WI38 (cell line): ENCODE measurements around the gene DPH2.

Experiments used
- H3K4me3 ChIP-seq: 2 replicates; pipeline ENCODE4 v1.5.1; 2011; ENCODE audit warnings: low read depth, mild to moderate bottlenecking, control low read depth, low read length
- TF ChIP-seq, protein P1 (sequence below): IDR thresholded peaks from 2 replicates; pipeline ENCODE4 v1.5.1; 2012; ENCODE audit warnings: low read depth, mild to moderate bottlenecking, control low read depth, low read length

Gene DPH2

DNA sequence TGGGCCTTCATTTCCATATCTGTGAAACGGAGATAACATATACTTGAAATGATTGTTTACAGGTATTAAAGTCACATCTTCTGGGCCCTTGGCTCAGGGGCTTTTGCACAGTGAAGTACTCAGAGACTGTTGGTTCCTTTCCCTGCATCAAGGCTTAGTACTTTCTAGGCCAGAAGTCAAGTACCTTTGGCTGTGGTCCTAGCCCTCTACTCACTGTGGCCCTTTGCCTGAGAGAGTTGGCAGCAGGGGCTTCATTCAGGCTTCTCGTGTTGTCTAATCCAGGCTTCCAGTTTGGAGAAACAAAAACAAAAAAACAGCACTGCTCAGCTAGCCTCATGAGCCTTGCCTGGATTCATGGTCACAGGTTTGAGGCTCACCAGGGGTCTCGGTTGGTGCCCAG is 8.1 kb upstream of the DPH2 start:
- H3K4me3 ChIP-seq = no peak overlapping the region
- TF ChIP-seq, protein P1, sequence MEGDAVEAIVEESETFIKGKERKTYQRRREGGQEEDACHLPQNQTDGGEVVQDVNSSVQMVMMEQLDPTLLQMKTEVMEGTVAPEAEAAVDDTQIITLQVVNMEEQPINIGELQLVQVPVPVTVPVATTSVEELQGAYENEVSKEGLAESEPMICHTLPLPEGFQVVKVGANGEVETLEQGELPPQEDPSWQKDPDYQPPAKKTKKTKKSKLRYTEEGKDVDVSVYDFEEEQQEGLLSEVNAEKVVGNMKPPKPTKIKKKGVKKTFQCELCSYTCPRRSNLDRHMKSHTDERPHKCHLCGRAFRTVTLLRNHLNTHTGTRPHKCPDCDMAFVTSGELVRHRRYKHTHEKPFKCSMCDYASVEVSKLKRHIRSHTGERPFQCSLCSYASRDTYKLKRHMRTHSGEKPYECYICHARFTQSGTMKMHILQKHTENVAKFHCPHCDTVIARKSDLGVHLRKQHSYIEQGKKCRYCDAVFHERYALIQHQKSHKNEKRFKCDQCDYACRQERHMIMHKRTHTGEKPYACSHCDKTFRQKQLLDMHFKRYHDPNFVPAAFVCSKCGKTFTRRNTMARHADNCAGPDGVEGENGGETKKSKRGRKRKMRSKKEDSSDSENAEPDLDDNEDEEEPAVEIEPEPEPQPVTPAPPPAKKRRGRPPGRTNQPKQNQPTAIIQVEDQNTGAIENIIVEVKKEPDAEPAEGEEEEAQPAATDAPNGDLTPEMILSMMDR = no peak

DNA sequence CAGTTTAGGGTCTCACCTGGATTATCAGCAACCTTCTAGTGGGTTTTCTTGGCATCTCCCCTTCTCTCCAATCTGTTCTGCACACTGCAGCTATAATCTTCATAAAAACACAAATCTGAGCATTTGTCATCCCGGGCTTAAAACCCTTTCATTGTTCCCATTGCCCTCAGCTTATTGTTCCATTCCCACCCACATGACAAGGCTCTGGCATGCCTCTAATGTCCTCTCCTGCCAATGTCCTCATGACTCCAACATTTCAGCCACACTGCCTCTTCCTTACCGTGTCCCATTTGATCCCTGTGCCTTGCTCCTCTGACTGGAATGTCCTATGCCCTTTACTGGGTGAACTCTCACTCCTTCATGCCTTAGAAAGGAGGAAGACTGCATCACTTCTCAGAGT is 7.5 kb upstream of the DPH2 start:
- no peak overlapping the region for H3K4me3 ChIP-seq
- TF ChIP-seq, protein P1 = no peak

DNA sequence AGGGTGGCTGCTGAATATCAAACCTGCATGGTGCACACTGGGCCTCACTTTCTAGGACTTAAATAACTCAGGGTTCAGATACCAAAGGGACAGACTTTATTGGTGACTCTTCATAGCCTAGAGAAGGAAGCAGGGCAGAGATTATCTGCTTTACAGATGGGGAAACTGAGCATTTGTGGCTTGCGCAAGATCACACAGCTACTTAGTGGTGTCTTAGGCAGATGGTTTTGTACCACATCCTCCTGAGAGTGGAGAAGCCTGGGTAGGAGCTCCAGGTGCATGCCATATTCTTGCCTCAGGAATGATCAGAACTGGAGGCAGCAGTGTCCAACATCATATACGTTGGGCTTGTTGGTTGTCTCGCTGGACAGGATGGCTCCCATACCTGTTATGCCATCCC is 6.8 kb upstream of the DPH2 start:
- TF ChIP-seq, protein P1 = no peak

DNA sequence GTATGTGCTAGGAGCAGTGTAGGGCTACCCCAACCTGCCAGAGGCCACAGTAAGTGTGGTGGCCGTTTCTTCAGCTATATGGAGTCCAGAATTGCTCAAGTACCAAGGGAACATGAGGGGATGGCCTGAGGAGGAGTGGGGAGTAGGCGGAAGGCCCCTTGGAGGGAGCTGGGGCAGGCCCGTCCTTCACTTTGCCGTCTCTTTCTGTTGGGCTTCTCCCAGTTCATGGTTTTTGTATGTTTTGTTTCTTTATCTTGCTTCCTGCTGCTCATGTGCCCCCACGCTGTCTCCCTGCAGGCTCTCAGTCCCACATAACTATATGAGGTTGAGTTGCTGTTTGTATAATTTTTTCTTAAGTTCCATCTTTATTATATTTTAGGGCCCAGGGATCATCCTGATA is 5.9 kb upstream of the DPH2 start:
- H3K4me3 ChIP-seq = no peak overlapping the region
- TF ChIP-seq, protein P1 = no peak

More for the DNA sequence above, 6.8 kb upstream of the DPH2 start:
- H3K4me3 ChIP-seq = no peak overlapping the region

DNA sequence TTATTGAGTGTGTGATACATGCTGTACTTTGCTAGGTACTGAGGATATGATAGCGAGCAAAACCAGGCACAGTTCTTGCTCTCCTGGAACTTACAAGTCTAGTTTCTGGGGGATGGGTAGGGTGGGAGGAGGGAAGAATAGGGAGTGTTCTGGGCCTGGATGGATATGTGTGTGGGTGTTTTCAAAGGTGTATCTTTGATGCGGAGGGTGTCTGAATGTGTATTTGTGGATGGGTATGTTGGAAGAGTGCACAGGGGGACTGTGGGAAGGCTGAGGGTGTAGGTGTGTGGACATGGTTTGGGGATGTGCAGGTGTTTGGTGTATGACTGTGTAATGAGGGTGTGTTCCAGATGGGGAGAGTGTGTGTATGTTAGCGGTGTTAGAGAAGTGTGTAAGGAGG is 4.5 kb upstream of the DPH2 start:
- TF ChIP-seq, protein P1 = no peak
- no peak overlapping the region for H3K4me3 ChIP-seq

DNA sequence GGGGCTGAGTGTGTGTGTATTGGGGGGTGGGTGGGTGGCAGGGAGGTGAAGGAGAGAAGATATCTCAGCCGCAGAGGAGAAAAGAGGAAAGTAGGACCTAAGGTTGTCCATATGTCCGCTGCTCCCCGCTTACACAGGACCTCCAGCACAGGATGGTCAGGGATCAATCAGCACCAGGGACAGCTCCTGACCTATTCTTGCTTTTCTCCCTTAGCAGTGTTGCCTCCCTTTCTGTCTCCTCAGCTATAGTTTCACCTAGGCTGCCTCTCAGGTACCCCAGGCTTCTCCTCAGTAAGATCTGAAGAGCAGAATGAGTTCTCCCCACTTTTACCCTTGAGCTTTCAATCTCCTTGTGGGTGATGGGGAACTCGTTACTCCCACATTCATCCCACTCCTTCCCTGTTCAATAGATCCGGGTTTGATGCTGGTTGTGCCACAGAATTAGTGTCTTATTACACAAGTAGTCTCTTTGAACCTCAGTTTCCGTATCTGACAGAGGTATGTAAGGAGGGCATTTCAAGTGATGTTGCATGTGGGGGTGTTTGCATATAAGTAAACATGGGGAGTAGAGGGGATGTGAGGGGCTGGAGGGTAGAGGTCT is 1.4 kb upstream of the DPH2 start:
- TF ChIP-seq, protein P1 = no peak
- H3K4me3 ChIP-seq = no peak overlapping the region

DNA sequence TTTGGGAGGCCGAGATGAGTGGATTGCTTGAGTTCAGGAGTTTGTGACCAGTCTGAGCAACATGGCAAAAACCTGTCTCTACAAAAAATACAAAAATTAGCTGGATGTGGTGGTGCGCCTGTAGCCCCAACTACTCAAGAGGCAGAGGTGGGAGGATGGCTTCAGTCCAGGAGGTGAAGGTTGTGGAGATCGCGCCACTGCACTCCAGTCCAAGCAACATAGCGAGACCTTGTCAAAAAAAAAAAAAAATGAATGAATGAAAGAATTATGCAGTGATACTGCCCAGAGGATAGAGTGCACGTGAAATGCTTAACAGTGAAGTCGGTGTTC is 429 bp upstream of the DPH2 start:
- H3K4me3 ChIP-seq = no peak overlapping the region; the same call in 1 of the 2 replicates
- TF ChIP-seq, protein P1 = no peak
